PC-3 (cell line): Measurements from ENCODE around the gene IQCB1. TPM values are rescaled to one million over a fixed set of nuclear protein-coding genes. Genes with fewer than 3 reads are reported as not detected.

Experiments
- ATAC-seq: fragments of 200-7000 bp; cut with Tn5 transposase; 2 replicates; pipeline ENCODE4 v1.9.1; 2020; ENCODE audit warnings: mild to moderate bottlenecking, moderate library complexity
- BruUV-seq: library from RNA; stranded (reverse); fragments of 400-500 nt; replicated peaks from 2 replicates; lab custom pipeline; 2021; lab: Mats Ljungman, UMichigan
- CTCF ChIA-PET: fragments of 300-600 bp; sonication (Branson Sonifier 250); formaldehyde crosslinking; loops from one replicate; lab custom pipeline; 2022; ENCODE audit warnings: antibody characterized with exemption; lab: Charles Lee
- POLR2A ChIA-PET: fragments of 300-600 bp; sonication (Branson Sonifier 250); formaldehyde crosslinking; loops from one replicate; lab custom pipeline; 2022; ENCODE audit warnings: antibody characterized with exemption; ENCODE audit not compliant: unreplicated experiment; lab: Charles Lee
- DNase-seq: peaks from one replicate; pipeline ENCODE4 v3.0.0-alpha.2; 2015
- H2AFZ ChIP-seq: fragments of 300-600 bp; sonication (generic); 2 replicates; pipeline ENCODE4 v1.6.0; 2016; ENCODE audit warnings: antibody characterized with exemption, low read length
- H3F3A ChIP-seq: fragments of 300-600 bp; sonication (generic); one replicate; pipeline ENCODE4 v1.6.0; 2017; ENCODE audit warnings: antibody characterized with exemption, low read length, control low read depth, mild to moderate bottlenecking; ENCODE audit not compliant: unreplicated experiment
- H3K27ac ChIP-seq: fragments of 300-600 bp; sonication (generic); 2 replicates; pipeline ENCODE4 v1.5.1; 2016; ENCODE audit warnings: mild to moderate bottlenecking, low read length
- H3K27me3 ChIP-seq: fragments of 300-600 bp; sonication (generic); 2 replicates; pipeline ENCODE4 v1.6.1; 2016; ENCODE audit warnings: low read length, mixed read lengths
- H3K36me3 ChIP-seq: fragments of 300-600 bp; sonication (generic); 2 replicates; pipeline ENCODE4 v1.6.1; 2016; ENCODE audit warnings: low read depth, mixed run types, low read length, mixed read lengths
- H3K4me1 ChIP-seq: fragments of 300-600 bp; sonication (generic); 2 replicates; pipeline ENCODE4 v1.5.1; 2016; ENCODE audit warnings: low read length; ENCODE audit not compliant: insufficient read depth
- H3K4me2 ChIP-seq: fragments of 300-600 bp; sonication (generic); 2 replicates; pipeline ENCODE4 v1.6.0; 2016; ENCODE audit warnings: low read length
- H3K4me3 ChIP-seq: fragments of 300-600 bp; sonication (generic); 2 replicates; pipeline ENCODE4 v1.5.1; 2016; ENCODE audit warnings: mild to moderate bottlenecking, low read length, mixed read lengths
- H3K79me2 ChIP-seq: fragments of 300-600 bp; sonication (generic); 2 replicates; pipeline ENCODE4 v1.6.1; 2017; ENCODE audit warnings: low read length, mixed read lengths
- H3K9ac ChIP-seq: fragments of 300-600 bp; sonication (generic); 2 replicates; pipeline ENCODE4 v1.6.0; 2016; ENCODE audit warnings: mild to moderate bottlenecking, low read length
- H3K9me2 ChIP-seq: fragments of 300-600 bp; sonication (generic); replicated peaks from 2 replicates; pipeline ENCODE4 v1.6.1; 2016; ENCODE audit warnings: mixed run types, low read length, mixed read lengths
- H3K9me3 ChIP-seq: fragments of 300-600 bp; sonication (generic); 2 replicates; pipeline ENCODE4 v1.6.1; 2016; ENCODE audit warnings: low read length, mixed read lengths
- H4K20me1 ChIP-seq: fragments of 300-600 bp; sonication (generic); 2 replicates; pipeline ENCODE4 v1.6.1; 2016; ENCODE audit warnings: low read length, mixed read lengths
- CTCF ChIP-seq: fragments of 300-600 bp; sonication (generic); conservative IDR thresholded peaks from 2 replicates; pipeline ENCODE4 v1.5.1; 2017; ENCODE audit warnings: antibody characterized with exemption, low read depth, mild to moderate bottlenecking, low read length
- EZH2 ChIP-seq: fragments of 300-600 bp; sonication (generic); IDR thresholded peaks from one replicate; pipeline ENCODE4 v1.6.1; 2017; ENCODE audit warnings: antibody characterized with exemption, mild to moderate bottlenecking, low read length; ENCODE audit not compliant: unreplicated experiment
- EZH2phosphoT487 ChIP-seq: fragments of 300-600 bp; sonication (generic); IDR thresholded peaks from 2 replicates; pipeline ENCODE4 v1.6.1; 2018; ENCODE audit warnings: mild to moderate bottlenecking, antibody characterized with exemption, low read length, borderline replicate concordance
- intact Hi-C: fragments of 100-400 bp; cut with micrococcal nuclease; formaldehyde crosslinking; loops from 2 replicates; pipeline ENCODE4 v1.9.0; 2023
- total RNA-seq: library from RNA; depleted of rRNA; stranded (reverse); fragments of >200 nt; gene quantifications from 2 replicates; pipeline ENCODE4 v1.2.3, GENCODE V29; 2014

Gene IQCB1
- total RNA-seq, 1 experiment from 2014 or later, result 29.3 TPM

- H3K4me1 ChIP-seq, result peaks cover 7% of the 10 kb centered on the region
- DNase-seq (no peak), ATAC-seq (no peak)
- intact Hi-C loops, result loop anchor here (10.0 kb wide), 1 partner anchor 295 kb away; the partner anchor contains the start of gene POLQ
- no peak overlapping the region for H3K9ac ChIP-seq
- TF ChIP-seq CTCF (no peak), EZH2 (no peak), EZH2phosphoT487 (no peak)
- no peaks in the 10 kb centered on the region for H3F3A ChIP-seq
- no peak overlapping the region for H2AFZ ChIP-seq
- POLR2A ChIA-PET, result no interaction called here
- BruUV-seq, result no TSS peak
- H3K27me3 ChIP-seq, result no peaks in the 10 kb centered on the region
- no peak overlapping the region for H3K4me3 ChIP-seq
- CTCF ChIA-PET, result no interaction called here
- H3K9me2 ChIP-seq, result no peaks in the 10 kb centered on the region
- H3K79me2 ChIP-seq, result no peaks in the 10 kb centered on the region
- no peak overlapping the region for H3K27ac ChIP-seq
- H3K4me2 ChIP-seq, result no peak overlapping the region
- H3K36me3 ChIP-seq, result no peaks in the 10 kb centered on the region
- no peaks in the 10 kb centered on the region for H3K9me3 ChIP-seq
- no peaks in the 10 kb centered on the region for H4K20me1 ChIP-seq
Measured at GRCh38 chr3:121839962-121840361, 5.1 kb upstream of the IQCB1 start.

DNA sequence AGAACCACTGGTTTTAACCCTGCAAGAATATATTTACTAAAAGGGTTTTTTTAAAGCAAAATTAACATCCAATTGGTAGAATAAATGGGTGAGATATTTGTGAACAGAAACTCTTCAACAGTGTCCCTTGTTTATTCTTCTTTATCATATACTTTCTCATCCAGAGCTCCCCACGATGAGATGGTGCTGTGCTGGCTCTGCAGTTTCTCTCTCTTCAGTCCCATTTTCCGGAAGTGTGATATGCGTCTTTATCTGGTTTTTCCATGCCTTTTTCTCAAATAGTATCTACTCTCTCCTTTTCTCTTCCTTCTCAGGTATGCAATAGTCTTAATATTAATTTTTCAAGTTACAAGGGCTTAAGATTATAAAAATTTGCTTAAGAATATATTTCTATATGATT lies 1.6 kb upstream of the IQCB1 start:
- peaks cover 24% of the 10 kb centered on the region for H3K79me2 ChIP-seq
- peaks cover 6% of the 10 kb centered on the region; the same call in 1 of the 2 replicates for H3K36me3 ChIP-seq
- H3K4me3 ChIP-seq, result peak overlapping the region; percentile 81; the same call in 1 of the 2 replicates
- H3K4me2 ChIP-seq, result peak overlapping the region; percentile 95; the same call in 1 of the 2 replicates
- no TSS peak for BruUV-seq
- DNase-seq, result no peak
- no peaks in the 10 kb centered on the region for H3F3A ChIP-seq
- ATAC-seq, result no peak
- no peak overlapping the region for H3K27ac ChIP-seq
- no peaks in the 10 kb centered on the region for H3K9me3 ChIP-seq
- ChIA-PET CTCF (no interaction called here), POLR2A (no interaction called here)
- peaks cover 16% of the 10 kb centered on the region for H3K4me1 ChIP-seq
- no peak overlapping the region for H2AFZ ChIP-seq
- H4K20me1 ChIP-seq, result no peaks in the 10 kb centered on the region
- intact Hi-C loops, result loop anchor here (10.0 kb wide), 1 partner anchor 292 kb away; the partner anchor contains the start of gene POLQ
- no peaks in the 10 kb centered on the region for H3K9me2 ChIP-seq
- TF ChIP-seq EZH2phosphoT487, result no peak
- no peak for TF ChIP-seq CTCF
- no peak for TF ChIP-seq EZH2
- H3K9ac ChIP-seq, result no peak overlapping the region
- H3K27me3 ChIP-seq, result no peaks in the 10 kb centered on the region

DNA sequence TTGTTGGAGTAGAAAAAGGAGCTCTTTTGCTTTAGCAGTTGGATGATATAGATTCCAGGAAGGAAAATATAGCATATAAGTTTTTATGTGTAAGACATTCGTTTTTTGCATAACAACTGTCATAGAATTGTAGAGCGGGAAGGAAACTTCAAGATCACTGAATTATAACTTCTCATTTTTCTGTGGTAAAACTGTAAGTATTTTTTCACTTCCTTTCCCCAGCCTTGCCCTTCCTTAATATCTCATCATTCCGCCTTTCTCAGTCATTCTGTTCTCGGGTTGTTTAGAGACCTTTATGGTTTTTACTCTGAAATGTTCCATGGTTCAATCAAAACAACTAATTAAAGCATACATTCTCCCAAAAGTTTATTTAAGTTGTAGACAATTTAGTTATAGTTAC lies 1.2 kb upstream of the IQCB1 start:
- intact Hi-C loops, result loop anchor here (10.0 kb wide), 1 partner anchor 291 kb away; the partner anchor contains the start of gene POLQ
- Histone ChIP-seq H3K36me3 (peaks cover 6% of the 10 kb centered on the region; the same call in 1 of the 2 replicates), H3K4me3 (peak overlapping the region; percentile 81), H3K27me3 (no peaks in the 10 kb centered on the region), H3K9me3 (no peaks in the 10 kb centered on the region), H2AFZ (peak overlapping the region; percentile 99), H3K27ac (no peak overlapping the region), H3K79me2 (peaks cover 24% of the 10 kb centered on the region), H3K9me2 (no peaks in the 10 kb centered on the region), H3F3A (no peaks in the 10 kb centered on the region), H4K20me1 (no peaks in the 10 kb centered on the region), H3K4me2 (peak overlapping the region; percentile 95), H3K9ac (peak overlapping the region; percentile 63; the same call in 1 of the 2 replicates), H3K4me1 (peaks cover 16% of the 10 kb centered on the region)
- no TSS peak for BruUV-seq
- POLR2A ChIA-PET, result no interaction called here
- no peak for DNase-seq
- TF ChIP-seq EZH2, result no peak
- TF ChIP-seq CTCF, result no peak
- CTCF ChIA-PET, result no interaction called here
- ATAC-seq, result no peak
